IMR-90 (cell line): Measurements from ENCODE around the gene TNFRSF1B. TPM values are rescaled to one million over a fixed set of nuclear protein-coding genes. Genes with fewer than 3 reads are reported as not detected.

Experiments used
- ATAC-seq: fragments of 200-7000 bp; cut with Tn5 transposase; 2 replicates; pipeline ENCODE4 v1.9.1; 2020; ENCODE audit warnings: low read depth, mild to moderate bottlenecking, moderate library complexity
- BruUV-seq: library from RNA; stranded (reverse); fragments of 400-500 nt; replicated peaks from 2 replicates; lab custom pipeline; 2021; lab: Mats Ljungman, UMichigan
- CTCF ChIA-PET: fragments of 300-600 bp; formaldehyde crosslinking; extraction: SDS; loops from one replicate; lab custom pipeline; 2021; ENCODE audit warnings: antibody characterized with exemption; lab: Yijun Ruan, JAX
- POLR2A ChIA-PET: fragments of 300-600 bp; sonication (Branson Sonifier 250); formaldehyde crosslinking; loops from one replicate; lab custom pipeline; 2022; ENCODE audit warnings: antibody characterized with exemption; ENCODE audit not compliant: unreplicated experiment; lab: Charles Lee
- DNase-seq: peaks from one replicate; pipeline ENCODE4 v3.0.0; 2013
- H2AFZ ChIP-seq: replicated peaks from 2 replicates; pipeline ENCODE3; 2013; ENCODE audit warnings: low read length, mild to moderate bottlenecking; ENCODE audit not compliant: poor library complexity
- H2AK5ac ChIP-seq: 2 replicates; pipeline ENCODE4 v1.6.1; 2013; ENCODE audit warnings: low read depth, low read length, inconsistent platforms
- H2AK9ac ChIP-seq: replicated peaks from 2 replicates; pipeline ENCODE3; 2013; ENCODE audit warnings: mild to moderate bottlenecking, low read depth, low read length, moderate library complexity; ENCODE audit not compliant: poor library complexity
- H2BK120ac ChIP-seq: 2 replicates; pipeline ENCODE4 v1.6.1; 2013; ENCODE audit warnings: low read depth, low read length, inconsistent platforms
- H2BK15ac ChIP-seq: 3 replicates; pipeline ENCODE4 v1.6.1; 2013; ENCODE audit warnings: low read depth, low read length, inconsistent platforms
- H2BK20ac ChIP-seq: 2 replicates; pipeline ENCODE4 v1.6.1; 2013; ENCODE audit warnings: low read depth, mild to moderate bottlenecking, inconsistent platforms, low read length, moderate library complexity
- H2BK5ac ChIP-seq: 2 replicates; pipeline ENCODE4 v1.6.1; 2013; ENCODE audit warnings: mild to moderate bottlenecking, low read depth, low read length, inconsistent platforms; ENCODE audit not compliant: poor library complexity, severe bottlenecking
- H3K14ac ChIP-seq: replicated peaks from 2 replicates; pipeline ENCODE4 v1.6.1; 2013; ENCODE audit warnings: low read depth, low read length, inconsistent platforms
- H3K18ac ChIP-seq: 2 replicates; pipeline ENCODE4 v1.6.1; 2013; ENCODE audit warnings: low read depth, low read length, control low read depth
- H3K23ac ChIP-seq: 2 replicates; pipeline ENCODE4 v1.6.1; 2013; ENCODE audit warnings: low read depth, low read length, inconsistent platforms
- H3K27ac ChIP-seq: 2 replicates; pipeline ENCODE4 v1.5.1; 2013; ENCODE audit warnings: mild to moderate bottlenecking, control low read depth, low read length; ENCODE audit not compliant: insufficient read depth
- H3K27me3 ChIP-seq: 2 replicates; pipeline ENCODE4 v1.6.1; 2013; ENCODE audit warnings: low read length; ENCODE audit not compliant: control insufficient read depth, insufficient read depth
- H3K36me3 ChIP-seq: 2 replicates; pipeline ENCODE4 v1.6.1; 2013; ENCODE audit warnings: low read length, mixed read lengths; ENCODE audit not compliant: control insufficient read depth, insufficient read depth
- H3K4ac ChIP-seq: 2 replicates; pipeline ENCODE4 v1.6.1; 2013; ENCODE audit warnings: low read depth, low read length, inconsistent platforms
- H3K4me1 ChIP-seq: 2 replicates; pipeline ENCODE4 v1.6.1; 2013; ENCODE audit warnings: low read length, mixed read lengths; ENCODE audit not compliant: control insufficient read depth, insufficient read depth
- H3K4me2 ChIP-seq: 2 replicates; pipeline ENCODE4 v1.6.1; 2013; ENCODE audit warnings: low read depth, mild to moderate bottlenecking, control low read depth, low read length, moderate library complexity
- H3K4me3 ChIP-seq: 2 replicates; pipeline ENCODE4 v1.5.1; 2013; ENCODE audit warnings: low read depth, mild to moderate bottlenecking, control low read depth, low read length, moderate library complexity; ENCODE audit not compliant: insufficient read depth
- H3K56ac ChIP-seq: 2 replicates; pipeline ENCODE4 v1.6.1; 2013; ENCODE audit warnings: low read length, inconsistent platforms; ENCODE audit not compliant: insufficient read depth; ENCODE audit errors: extremely low read depth
- H3K79me1 ChIP-seq, 2 experiments: 2 replicates each; pipeline ENCODE4 v1.6.1; 2013; ENCODE audit warnings: low read length in 2 of 2, inconsistent platforms in 1 of 2, low read depth in 1 of 2
- H3K9ac ChIP-seq: 2 replicates; pipeline ENCODE4 v1.6.1; 2013; ENCODE audit warnings: low read depth, low read length, control low read depth
- H3K9me1 ChIP-seq: 2 replicates; pipeline ENCODE4 v1.6.1; 2013; ENCODE audit warnings: low read length, inconsistent platforms; ENCODE audit not compliant: insufficient read depth
- H3K9me3 ChIP-seq: 2 replicates; pipeline ENCODE4 v1.6.1; 2013; ENCODE audit warnings: low read length; ENCODE audit not compliant: control insufficient read depth, insufficient read depth
- H4K20me1 ChIP-seq: 2 replicates; pipeline ENCODE4 v1.6.1; 2013; ENCODE audit warnings: low read length, inconsistent platforms; ENCODE audit not compliant: insufficient read depth
- H4K5ac ChIP-seq: 2 replicates; pipeline ENCODE4 v1.6.1; 2013; ENCODE audit warnings: mild to moderate bottlenecking, low read depth, low read length, control low read depth
- H4K8ac ChIP-seq, 2 experiments: 2 replicates each; pipeline ENCODE4 v1.6.1; 2013; ENCODE audit warnings: low read depth in 2 of 2, low read length in 2 of 2, control low read depth in 1 of 2, inconsistent platforms in 1 of 2
- H4K91ac ChIP-seq: 2 replicates; pipeline ENCODE4 v1.6.1; 2013; ENCODE audit warnings: low read depth, low read length, inconsistent platforms; ENCODE audit not compliant: insufficient read depth
- BHLHE40 ChIP-seq: fragments of 150-350 bp; IDR thresholded peaks from 2 replicates; pipeline ENCODE4 v1.6.1; 2016; ENCODE audit warnings: mild to moderate bottlenecking, low read depth, low read length
- CEBPB ChIP-seq: IDR thresholded peaks from 2 replicates; pipeline ENCODE4 v1.6.1; 2012; ENCODE audit warnings: low read depth, low read length, improper control_type of control experiment
- CHD1 ChIP-seq: IDR thresholded peaks from 2 replicates; pipeline ENCODE4 v1.6.1; 2012; ENCODE audit warnings: low read depth, low read length, improper control_type of control experiment
- CTCF ChIP-seq: conservative IDR thresholded peaks from 2 replicates; pipeline ENCODE4 v1.5.1; 2012; ENCODE audit warnings: mild to moderate bottlenecking, low read depth, low read length, improper control_type of control experiment
- FOS ChIP-seq: fragments of 150-350 bp; IDR thresholded peaks from 2 replicates; pipeline ENCODE4 v1.6.1; 2016; ENCODE audit warnings: low read depth, low read length
- MAFK ChIP-seq: IDR thresholded peaks from 2 replicates; pipeline ENCODE4 v1.6.1; 2012; ENCODE audit warnings: low read depth, low read length, improper control_type of control experiment
- MAZ ChIP-seq: IDR thresholded peaks from 2 replicates; pipeline ENCODE4 v1.6.1; 2012; ENCODE audit warnings: low read depth, mild to moderate bottlenecking, low read length, improper control_type of control experiment, moderate library complexity, borderline replicate concordance
- MXI1 ChIP-seq: IDR thresholded peaks from 2 replicates; pipeline ENCODE4 v1.6.1; 2012; ENCODE audit warnings: low read depth, mild to moderate bottlenecking, low read length, moderate library complexity, borderline replicate concordance
- NFE2L2 ChIP-seq: fragments of 150-350 bp; IDR thresholded peaks from 2 replicates; pipeline ENCODE4 v1.6.1; 2016; ENCODE audit warnings: low read depth, mild to moderate bottlenecking, low read length
- POLR2A ChIP-seq: IDR thresholded peaks from 2 replicates; pipeline ENCODE4 v1.6.1; 2012; ENCODE audit warnings: mild to moderate bottlenecking, low read depth, low read length
- RAD21 ChIP-seq: IDR thresholded peaks from 2 replicates; pipeline ENCODE4 v1.6.1; 2012; ENCODE audit warnings: low read length, improper control_type of control experiment
- RCOR1 ChIP-seq: IDR thresholded peaks from 2 replicates; pipeline ENCODE4 v1.6.1; 2012; ENCODE audit warnings: mild to moderate bottlenecking, low read length, improper control_type of control experiment; ENCODE audit not compliant: insufficient replicate concordance
- RFX5 ChIP-seq: IDR thresholded peaks from 2 replicates; pipeline ENCODE4 v1.8.0; 2012; ENCODE audit warnings: low read depth, mild to moderate bottlenecking, low read length, moderate library complexity
- SMC3 ChIP-seq: fragments of 150-350 bp; IDR thresholded peaks from 2 replicates; pipeline ENCODE4 v1.6.1; 2016; ENCODE audit warnings: low read depth, mild to moderate bottlenecking, antibody characterized with exemption, low read length, moderate library complexity
- USF2 ChIP-seq: fragments of 150-350 bp; IDR thresholded peaks from 2 replicates; pipeline ENCODE4 v1.6.1; 2017; ENCODE audit warnings: mild to moderate bottlenecking, antibody characterized with exemption, low read length, low read depth
- WGBS, 2 experiments: methylation state at CpG; one replicate each; pipeline versions ENCODE4 v1.1.5 to v1.1.7; 2013; ENCODE audit warnings: missing lambda C conversion rate in 2 of 2; ENCODE audit not compliant: insufficient read length in 1 of 2; ENCODE audit errors: extremely low coverage in 2 of 2; 5-methylcytosine and 5-hydroxymethylcytosine counted together
- dilution Hi-C: fragments of 300-500 bp; cut with HindIII; formaldehyde crosslinking; loops from one replicate; pipeline ENCODE4 v1.14.3; 2018; ENCODE audit warnings: low sequenced_read_pairs; ENCODE audit not compliant: unreplicated experiment
- in situ Hi-C: fragments of 300-500 bp; cut with MboI; formaldehyde crosslinking; loops from 3 replicates; pipeline ENCODE4 v1.14.3; 2019; ENCODE audit warnings: low sequenced_read_pairs, inconsistent platforms, mixed read lengths
- intact Hi-C: fragments of 100-400 bp; cut with micrococcal nuclease; formaldehyde crosslinking; loops from 2 replicates; pipeline ENCODE4 v1.10.0; 2022
- polyA plus RNA-seq, 3 experiments: library from polyadenylated mRNA; depleted of rRNA; stranded (reverse); fragments of >200 nt; gene quantifications; 2 replicates each; pipeline ENCODE4 v1.2.3, GENCODE V29; 2012; ENCODE audit warnings: low replicate concordance in 1 of 3
- total RNA-seq: library from RNA; depleted of rRNA; stranded (reverse); fragments of >200 nt; gene quantifications from 2 replicates; pipeline ENCODE4 v1.2.3, GENCODE V29; 2012
- TF ChIP-seq, protein P1 (sequence below): fragments of 150-350 bp; IDR thresholded peaks from 2 replicates; pipeline ENCODE4 v1.6.1; 2016; ENCODE audit warnings: low read depth, mild to moderate bottlenecking, low read length, moderate library complexity, borderline replicate concordance

TNFRSF1B gene
- total and polyA plus RNA-seq, 2 of the 4 experiments (the other 2 are of a cell fraction): 4.3 to 8.9 TPM

DNA sequence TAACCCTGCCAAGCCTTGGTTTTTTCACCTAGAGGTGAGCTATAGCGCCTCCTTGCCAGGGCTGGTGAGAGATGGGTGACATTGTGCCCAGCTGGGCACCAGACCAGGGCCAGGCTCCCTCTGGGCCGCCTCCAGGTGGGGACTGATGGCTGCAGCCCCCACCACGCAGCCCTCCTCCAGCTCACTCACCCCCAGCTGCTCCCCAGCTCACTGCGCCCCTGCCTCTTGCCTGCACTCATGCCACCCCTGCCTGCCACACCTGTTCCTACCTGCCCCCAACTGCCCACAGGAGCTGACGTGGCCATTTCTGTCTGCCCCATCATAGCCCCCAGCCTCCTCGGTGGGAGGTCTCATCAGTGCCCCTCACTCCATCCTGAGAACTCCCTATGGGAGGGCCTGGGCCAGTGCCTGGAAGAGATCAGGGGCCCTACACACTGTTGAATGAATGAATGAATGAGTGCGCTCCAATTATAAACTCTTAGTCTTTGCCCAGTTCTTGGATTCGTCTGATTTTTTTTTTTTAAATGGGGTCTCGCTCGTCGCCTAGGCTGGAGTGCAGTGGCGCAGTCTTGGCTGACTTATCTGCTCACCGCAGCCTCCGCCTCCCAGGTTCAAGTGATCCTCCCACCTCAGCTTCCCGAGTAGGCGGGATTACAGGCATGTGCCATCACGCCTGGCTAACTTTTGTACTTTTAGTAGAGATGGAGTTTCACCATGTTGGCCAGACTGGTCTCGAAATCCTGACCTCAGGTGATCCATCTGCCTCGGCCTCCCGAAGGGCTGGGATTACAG is 36.6 kb downstream of the TNFRSF1B start:
- in situ Hi-C loops: no loop called here

More for the DNA sequence above, 36.6 kb downstream of the TNFRSF1B start:
- no peak for ATAC-seq
- ChIA-PET CTCF (no interaction called here), POLR2A (no interaction called here)
- Histone ChIP-seq H4K91ac (no peak overlapping the region), H3K9me1 (no peaks in the 10 kb centered on the region), H3K79me1 (no peaks in the 10 kb centered on the region), H2BK120ac (no peak overlapping the region), H3K9ac (no peak overlapping the region), H3K9me3 (no peaks in the 10 kb centered on the region), H3K4me3 (no peak overlapping the region), H2BK15ac (no peak overlapping the region), H3K23ac (no peak overlapping the region), H2BK5ac (no peak overlapping the region), H3K4me2 (no peak overlapping the region), H4K20me1 (no peaks in the 10 kb centered on the region), H3K4me1 (no peaks in the 10 kb centered on the region), H3K27me3 (no peaks in the 10 kb centered on the region), H2BK20ac (no peak overlapping the region), H3K18ac (no peak overlapping the region), H4K5ac (no peak overlapping the region), H3K56ac (no peak overlapping the region), H3K36me3 (peaks cover 19% of the 10 kb centered on the region), H2AK5ac (no peak overlapping the region), H4K8ac (no peak overlapping the region), H3K4ac (no peak overlapping the region), H2AFZ (no peak overlapping the region), H3K14ac (no peak overlapping the region), H3K27ac (no peak overlapping the region), H2AK9ac (no peak overlapping the region)
- TF ChIP-seq NFE2L2: no peak
- TF ChIP-seq MAZ: no peak
- TF ChIP-seq CHD1: no peak
- TF ChIP-seq, protein P1, sequence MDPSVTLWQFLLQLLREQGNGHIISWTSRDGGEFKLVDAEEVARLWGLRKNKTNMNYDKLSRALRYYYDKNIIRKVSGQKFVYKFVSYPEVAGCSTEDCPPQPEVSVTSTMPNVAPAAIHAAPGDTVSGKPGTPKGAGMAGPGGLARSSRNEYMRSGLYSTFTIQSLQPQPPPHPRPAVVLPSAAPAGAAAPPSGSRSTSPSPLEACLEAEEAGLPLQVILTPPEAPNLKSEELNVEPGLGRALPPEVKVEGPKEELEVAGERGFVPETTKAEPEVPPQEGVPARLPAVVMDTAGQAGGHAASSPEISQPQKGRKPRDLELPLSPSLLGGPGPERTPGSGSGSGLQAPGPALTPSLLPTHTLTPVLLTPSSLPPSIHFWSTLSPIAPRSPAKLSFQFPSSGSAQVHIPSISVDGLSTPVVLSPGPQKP: no peak
- no peak for TF ChIP-seq MXI1
- TF ChIP-seq CEBPB: no peak
- no peak for TF ChIP-seq RCOR1
- no peak for TF ChIP-seq USF2
- no peak for TF ChIP-seq POLR2A
- TF ChIP-seq FOS: no peak
- no peak for TF ChIP-seq RFX5
- TF ChIP-seq RAD21: no peak
- TF ChIP-seq MAFK: no peak
- TF ChIP-seq BHLHE40: no peak
- no peak for TF ChIP-seq SMC3
- TF ChIP-seq CTCF: no peak
- BruUV-seq: no TSS peak
- intact Hi-C loops (no loop called here), dilution Hi-C loops (no loop called here)
- DNase-seq: no peak
- WGBS, 2 experiments: 91% methylated on average over 9 of the region's 20 CpGs; no CpG with 5 or more reads in 1 of the 2 experiments
